Measurements from ENCODE around the gene RIPK4.
A peak's percentile ranks its signal among the peaks of the same experiment; 100 is the strongest.

RIPK4 gene

GRCh38 chr21:41768437-41769042 is 1.7 kb upstream of the RIPK4 start:
- DNase-seq = peak; percentile 78

- peak; percentile 75 for DNase-seq
These were observed 969 bp upstream of the RIPK4 start for GRCh38 chr21:41767606-41768436.

GRCh38 chr21:41765973-41766882 is 624 bp downstream of the RIPK4 start:
- DNase-seq = peak; percentile 34

- no peak for DNase-seq
These were observed 1.4 kb downstream of the RIPK4 start for GRCh38 chr21:41765420-41765821.

GRCh38 chr21:41764558-41765419 is 2.1 kb downstream of the RIPK4 start:
- DNase-seq = peak; percentile 73

- no peak for DNase-seq
These were observed 2.9 kb downstream of the RIPK4 start for GRCh38 chr21:41763996-41764395.

GRCh38 chr21:41763398-41763931 is 3.4 kb downstream of the RIPK4 start:
- DNase-seq = no peak

GRCh38 chr21:41762753-41763152 is 4.1 kb downstream of the RIPK4 start:
- DNase-seq = no peak

- no peak for DNase-seq
These were observed 4.8 kb downstream of the RIPK4 start for GRCh38 chr21:41761934-41762635.

- peak; percentile 7 for DNase-seq
These were observed 5.5 kb downstream of the RIPK4 start for GRCh38 chr21:41761211-41761933.

- no peak for DNase-seq
These were observed 6.4 kb downstream of the RIPK4 start for GRCh38 chr21:41760411-41760810.

- DNase-seq = no peak
These were observed 6.9 kb downstream of the RIPK4 start for GRCh38 chr21:41759926-41760325.

- DNase-seq = no peak
These were observed 7.5 kb downstream of the RIPK4 start for GRCh38 chr21:41759214-41759840.

GRCh38 chr21:41758550-41758949 is 8.3 kb downstream of the RIPK4 start:
- DNase-seq = no peak

- DNase-seq = no peak
These were observed 10.7 kb downstream of the RIPK4 start for GRCh38 chr21:41755934-41756773.

GRCh38 chr21:41755258-41755933 is 11.5 kb downstream of the RIPK4 start:
- DNase-seq = no peak

- no peak for DNase-seq
These were observed 12.4 kb downstream of the RIPK4 start for GRCh38 chr21:41754479-41754891.

- DNase-seq = no peak
These were observed 13.6 kb downstream of the RIPK4 start for GRCh38 chr21:41753006-41753898.
